Heart left ventricle (tissue), 13 donors: ENCODE data around the gene FAM114A1.

Experiments used
- POLR2A ChIP-seq, 2 donors: fragments of 450-650 bp; IDR thresholded peaks; one replicate each; pipeline ENCODE4 v1.6.1; 2017; ENCODE audit warnings: antibody characterized with exemption in 2 of 2, mild to moderate bottlenecking in 2 of 2, moderate library complexity in 2 of 2
- TF ChIP-seq, protein P1 (sequence below), 12 donors: fragments of 200-600 bp; sonication (generic) in 4 of 12; IDR thresholded peaks; one replicate each; pipeline versions ENCODE4 v1.5.0 to v1.8.0; 2018 to 2022; ENCODE audit warnings: antibody characterized with exemption in 12 of 12, mild to moderate bottlenecking in 5 of 12
- donor health status: ischemic (EF 13 %, LVEDD 7.1; RV severe dilation, severe dysfunction).
- donor health status: DM: no; HTN: yes; CAD: no.
- donor health status: DM: no; HTN: no; CAD: no.
- donor health status: ischemic (EF 25% LVEDD 6.9; RV normal size, moderate dysfunction).
- donor health status: ischemic (EF 25% LVEDD 5.7; RV mildly dilated, moderate dysfunction).
- donor health status: ischemic (EF 35%, LVEDD 5.7; RV mildly dilated, moderate dysfunction).
- donor health status: nonischemic (EF 11% LVEDD 7.7; RV severe dilation, severe dysfunction).
- donor health status: DM: yes; HTN: yes; CAD: no.
- donor health status: PGD.
- donor health status: ischemic (EF 29% LVEDD 5.4; RV normal size, mild dysfunction).
- donor health status: nonischemic (EF 23%, LVEDD 6.1; RV moderate dilation, normal function).

DNA sequence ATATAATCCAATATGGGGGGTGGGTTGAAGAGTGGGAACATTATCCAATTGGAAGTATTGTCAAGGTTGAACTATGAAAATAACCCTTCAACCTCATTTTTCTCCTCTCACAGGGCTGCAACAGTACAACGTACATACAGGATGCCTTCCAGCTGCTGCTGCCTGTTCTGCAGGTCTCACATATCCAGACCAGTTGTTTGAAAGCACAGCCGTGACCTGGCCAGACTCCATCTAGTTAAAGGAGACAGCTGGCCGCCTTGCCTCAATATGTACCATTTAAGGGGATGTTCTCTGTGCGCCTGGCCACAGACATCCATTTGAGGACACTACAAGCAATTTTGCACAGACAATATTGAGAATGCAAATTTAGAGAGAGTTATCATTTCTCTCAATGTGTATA, 75.7 kb downstream of the FAM114A1 start:
- TF ChIP-seq, protein P1, sequence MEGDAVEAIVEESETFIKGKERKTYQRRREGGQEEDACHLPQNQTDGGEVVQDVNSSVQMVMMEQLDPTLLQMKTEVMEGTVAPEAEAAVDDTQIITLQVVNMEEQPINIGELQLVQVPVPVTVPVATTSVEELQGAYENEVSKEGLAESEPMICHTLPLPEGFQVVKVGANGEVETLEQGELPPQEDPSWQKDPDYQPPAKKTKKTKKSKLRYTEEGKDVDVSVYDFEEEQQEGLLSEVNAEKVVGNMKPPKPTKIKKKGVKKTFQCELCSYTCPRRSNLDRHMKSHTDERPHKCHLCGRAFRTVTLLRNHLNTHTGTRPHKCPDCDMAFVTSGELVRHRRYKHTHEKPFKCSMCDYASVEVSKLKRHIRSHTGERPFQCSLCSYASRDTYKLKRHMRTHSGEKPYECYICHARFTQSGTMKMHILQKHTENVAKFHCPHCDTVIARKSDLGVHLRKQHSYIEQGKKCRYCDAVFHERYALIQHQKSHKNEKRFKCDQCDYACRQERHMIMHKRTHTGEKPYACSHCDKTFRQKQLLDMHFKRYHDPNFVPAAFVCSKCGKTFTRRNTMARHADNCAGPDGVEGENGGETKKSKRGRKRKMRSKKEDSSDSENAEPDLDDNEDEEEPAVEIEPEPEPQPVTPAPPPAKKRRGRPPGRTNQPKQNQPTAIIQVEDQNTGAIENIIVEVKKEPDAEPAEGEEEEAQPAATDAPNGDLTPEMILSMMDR (IDR thresholded peaks at IDR 0.05), result no peak
- no peak for TF ChIP-seq POLR2A (IDR thresholded peaks at IDR 0.05)
